Adipose tissue (tissue), 3 donors: Measurements from ENCODE around the gene LTB. TPM values are rescaled to one million over a fixed set of nuclear protein-coding genes. Genes with fewer than 3 reads are reported as not detected.
A peak's percentile ranks its signal among the peaks of the same experiment; 100 is the strongest.
"Not testable (repeated sequence)": the region's sequence is repeated elsewhere in the genome, so short reads cannot be mapped to it uniquely, and the experiment has no call there.

ENCODE experiments used
- H3K27ac ChIP-seq: one replicate; pipeline ENCODE4 v1.5.1; 2013; ENCODE audit warnings: low read depth, low read length
- WGBS, 3 donors: extraction: QIAGEN DNeasy Blood & Tissue Kit; methylation state at CpG; one replicate each; pipeline ENCODE4 v1.1.7; 2013; 5-methylcytosine and 5-hydroxymethylcytosine counted together
- polyA plus RNA-seq, 3 donors: library from polyadenylated mRNA; stranded (reverse); fragments of 200-250 nt; gene quantifications; one replicate each; pipeline ENCODE4 v1.2.3, GENCODE V29; 2013
- donor health status: healthy with polysubstance abuse.
- donor health status: Bipolar disorder and iron deficiency.
- donor health status: healthy.

LTB gene
- polyA plus RNA-seq, 3 donors: 1.9 to 6.7 (median 5.3) TPM

- no peak overlapping the region for H3K27ac ChIP-seq
These were observed 21.5 kb downstream of the LTB start for GRCh38 chr6:31560697-31561058.

GRCh38 chr6:31559958-31560696 lies 22.1 kb downstream of the LTB start:
- WGBS, 3 donors: 23 to 76% (median 32%) methylated on average over 7 of the region's 7 CpGs
- H3K27ac ChIP-seq: peak overlapping the region; percentile 51

GRCh38 chr6:31559606-31559957 lies 22.6 kb downstream of the LTB start:
- 33 to 79% (median 50%) methylated on average over 4 of the region's 4 CpGs for WGBS, 3 donors
- H3K27ac ChIP-seq: no peak overlapping the region

- H3K27ac ChIP-seq: no peak overlapping the region
- WGBS, 3 donors: 47 to 84% (median 53%) methylated on average over 14 of the region's 14 CpGs
These were observed 23.4 kb downstream of the LTB start for GRCh38 chr6:31558631-31559500.

- no peak overlapping the region for H3K27ac ChIP-seq
- WGBS, 3 donors: 76 to 90% (median 77%) methylated on average over 8 of the region's 8 CpGs
These were observed 24.0 kb downstream of the LTB start for GRCh38 chr6:31558318-31558625.

GRCh38 chr6:31557443-31558317 lies 24.5 kb downstream of the LTB start:
- WGBS, 3 donors: 54 to 81% (median 60%) methylated on average over 24 of the region's 24 CpGs
- H3K27ac ChIP-seq: no peak overlapping the region

- 56 to 71% (median 57%) methylated on average over 3 of the region's 3 CpGs for WGBS, 3 donors
- H3K27ac ChIP-seq: no peak overlapping the region
These were observed 25.9 kb downstream of the LTB start for GRCh38 chr6:31556307-31556706.

- WGBS, 3 donors: 31 to 46% (median 33%) methylated on average over 5 of the region's 5 CpGs
These were observed 30.9 kb downstream of the LTB start for GRCh38 chr6:31551371-31551770.

GRCh38 chr6:31548544-31548873 lies 33.7 kb downstream of the LTB start:
- H3K27ac ChIP-seq: no peak overlapping the region
- 91 to 96% (median 92%) methylated on average over 2 of the region's 2 CpGs for WGBS, 3 donors

More at GRCh38 chr6:31551371-31551770, 30.9 kb downstream of the LTB start:
- not testable (repeated sequence) for H3K27ac ChIP-seq

- no peak overlapping the region for H3K27ac ChIP-seq
- WGBS, 3 donors: 73 to 77% (median 74%) methylated on average over 24 of the region's 24 CpGs
These were observed 34.3 kb downstream of the LTB start for GRCh38 chr6:31547727-31548543.

- 0% methylated on average over 25 of the region's 25 CpGs for WGBS, 3 donors
These were observed 35.1 kb downstream of the LTB start, which contains the start of gene NFKBIL1 for GRCh38 chr6:31546958-31547726. TSS of gene NFKBIL1 (plus strand) at chr6:31547608. CDS start at chr6:31547695, 87 bp downstream.

GRCh38 chr6:31546339-31546957 lies 35.8 kb downstream of the LTB start, which contains the start of gene ATP6V1G2:
TSS of gene ATP6V1G2 (minus strand) at chr6:31546608. CDS start at chr6:31546559, 49 bp downstream.
- WGBS, 3 donors: 7 to 12% (median 9%) methylated on average over 11 of the region's 11 CpGs
- H3K27ac ChIP-seq: no peak within 1 kb of the TSS

More at GRCh38 chr6:31546958-31547726, 35.1 kb downstream of the LTB start, which contains the start of gene NFKBIL1:
- H3K27ac ChIP-seq: no peak within 1 kb of the TSS

- 72 to 89% (median 85%) methylated on average over 7 of the region's 7 CpGs for WGBS, 3 donors
- H3K27ac ChIP-seq: no peak overlapping the region
These were observed 36.9 kb downstream of the LTB start for GRCh38 chr6:31545291-31545690.

- 76 to 88% (median 80%) methylated on average over 2 of the region's 2 CpGs for WGBS, 3 donors
- no peak overlapping the region for H3K27ac ChIP-seq
These were observed 37.5 kb downstream of the LTB start for GRCh38 chr6:31544676-31545075.

GRCh38 chr6:31543639-31544038 lies 38.6 kb downstream of the LTB start:
- H3K27ac ChIP-seq: no peak overlapping the region
- WGBS, 3 donors: 93 to 97% (median 94%) methylated on average over 6 of the region's 6 CpGs

GRCh38 chr6:31541658-31542521 lies 40.3 kb downstream of the LTB start, which contains the start of gene DDX39B:
TSS of gene DDX39B (minus strand) at chr6:31542003. CDS start at chr6:31540532, 1,471 bp downstream.
- 0 to 1% (median 0%) methylated on average over 43 of the region's 43 CpGs for WGBS, 3 donors
- peak within 1 kb of the TSS; percentile 65 for H3K27ac ChIP-seq
